HG03442 (cell line): ENCODE data around the gene ENDOG.
"Not testable (repeated sequence)": the region's sequence is repeated elsewhere in the genome, so short reads cannot be mapped to it uniquely, and the experiment has no call there.

Experiments used
- ATAC-seq: cut with Tn5 transposase; IDR thresholded peaks from one replicate; pipeline ENCODE4 v1.9.1; 2021; ENCODE audit warnings: mild to moderate bottlenecking, moderate library complexity; ENCODE audit not compliant: unreplicated experiment

ENDOG gene

DNA sequence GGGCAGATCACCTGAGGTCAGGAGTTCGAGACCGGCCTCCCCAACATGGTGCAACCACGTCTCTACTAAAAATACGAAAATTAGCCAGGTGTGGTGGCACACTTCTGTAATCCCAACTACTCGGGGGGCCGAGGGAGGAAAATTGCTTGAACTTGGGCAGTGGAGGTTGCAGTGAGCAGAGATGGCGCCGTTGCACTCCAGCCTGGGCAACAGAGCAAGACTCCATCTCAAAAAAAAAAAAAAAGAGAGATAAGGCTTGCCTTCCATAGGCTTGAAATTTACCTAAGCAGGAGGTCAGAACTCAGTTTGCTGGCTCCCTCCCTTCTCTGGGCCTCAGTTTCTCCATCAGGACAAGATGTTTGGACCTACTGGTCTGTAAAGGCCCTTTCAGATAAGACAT lies 10.0 kb downstream of the ENDOG start:
- ATAC-seq, result no peak

DNA sequence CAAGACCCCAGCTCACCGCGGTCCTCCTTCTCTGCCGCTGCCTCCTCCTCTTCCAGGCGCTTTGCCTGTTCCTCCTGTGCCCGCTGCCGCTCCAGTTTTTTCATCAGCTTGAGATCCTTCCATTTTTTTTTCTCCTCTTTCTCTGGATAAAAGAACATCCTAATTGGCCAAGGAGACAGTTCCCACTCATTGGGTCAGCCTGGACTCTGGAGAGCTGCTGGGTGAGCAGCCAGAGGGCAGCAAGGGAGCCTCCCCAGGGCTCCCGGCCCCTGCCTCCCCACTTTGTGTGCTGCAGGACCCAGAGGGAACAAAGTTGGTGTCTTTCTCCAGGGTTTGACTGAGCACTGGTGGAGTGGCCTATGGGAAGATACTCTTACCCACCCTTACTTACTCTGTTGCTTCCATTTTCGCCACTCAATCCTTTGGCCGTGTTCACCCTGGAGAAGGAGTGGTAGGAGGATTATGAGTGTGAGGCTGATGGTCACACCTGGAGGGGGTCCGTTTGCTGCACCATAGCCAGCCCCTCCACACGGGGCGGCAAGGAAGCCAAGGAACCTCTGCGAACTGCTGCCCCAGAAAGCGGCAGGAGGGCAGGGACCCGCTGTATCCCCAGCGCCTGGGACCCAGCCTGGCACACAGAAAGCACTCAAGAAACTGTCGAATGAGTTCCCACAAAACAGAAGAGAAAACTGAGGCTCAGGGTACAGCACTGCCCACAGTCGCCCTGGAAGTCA lies 10.6 kb downstream of the ENDOG start:
- ATAC-seq, result no peak

DNA sequence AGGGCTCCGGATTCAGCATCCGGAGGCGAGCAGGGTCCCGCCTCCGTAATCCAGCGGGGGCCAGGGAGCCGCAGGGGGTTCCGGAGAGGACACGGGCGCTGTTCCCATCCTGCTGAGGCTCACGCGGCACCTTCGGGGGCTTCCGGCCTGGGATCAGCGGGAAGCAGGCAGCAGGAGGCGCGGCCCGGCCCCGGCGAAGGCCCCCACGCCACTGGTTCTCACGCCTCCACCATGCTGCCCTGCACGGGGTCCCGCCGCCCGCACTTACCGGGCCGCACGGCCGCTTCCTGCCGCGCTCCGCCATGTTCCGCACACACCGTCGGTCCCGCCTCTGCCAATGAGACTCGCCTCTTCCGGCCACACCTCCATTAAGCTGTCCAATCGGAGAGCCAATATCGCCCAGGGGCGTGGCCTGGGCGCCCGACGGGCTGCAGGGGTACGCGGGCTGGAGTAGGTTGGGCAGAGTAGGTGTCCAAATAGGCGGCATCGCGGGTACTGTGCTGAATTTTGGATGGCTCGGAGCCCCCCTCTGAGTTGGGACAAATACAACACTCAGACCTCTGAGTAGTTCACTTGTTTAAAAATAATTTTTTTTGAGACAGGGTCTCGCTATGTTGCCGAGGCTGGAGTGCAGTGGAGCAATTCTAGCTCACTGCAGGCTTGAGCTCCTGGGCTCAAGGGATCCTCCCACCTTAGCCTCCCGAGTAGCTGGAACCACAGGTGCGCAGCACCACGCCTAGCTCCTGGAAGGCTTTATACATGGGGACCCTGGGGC lies 11.4 kb downstream of the ENDOG start, which contains the start of gene SPOUT1:
Gene SPOUT1 (minus strand): TSS at position 318 of the 775 bp plus-strand sequence. CDS start 14 bp downstream, at position 304.
- ATAC-seq, result peak; percentile 96

GRCh38 chr9:128833696-128834095 lies 15.4 kb downstream of the ENDOG start:
- ATAC-seq, result no peak

DNA sequence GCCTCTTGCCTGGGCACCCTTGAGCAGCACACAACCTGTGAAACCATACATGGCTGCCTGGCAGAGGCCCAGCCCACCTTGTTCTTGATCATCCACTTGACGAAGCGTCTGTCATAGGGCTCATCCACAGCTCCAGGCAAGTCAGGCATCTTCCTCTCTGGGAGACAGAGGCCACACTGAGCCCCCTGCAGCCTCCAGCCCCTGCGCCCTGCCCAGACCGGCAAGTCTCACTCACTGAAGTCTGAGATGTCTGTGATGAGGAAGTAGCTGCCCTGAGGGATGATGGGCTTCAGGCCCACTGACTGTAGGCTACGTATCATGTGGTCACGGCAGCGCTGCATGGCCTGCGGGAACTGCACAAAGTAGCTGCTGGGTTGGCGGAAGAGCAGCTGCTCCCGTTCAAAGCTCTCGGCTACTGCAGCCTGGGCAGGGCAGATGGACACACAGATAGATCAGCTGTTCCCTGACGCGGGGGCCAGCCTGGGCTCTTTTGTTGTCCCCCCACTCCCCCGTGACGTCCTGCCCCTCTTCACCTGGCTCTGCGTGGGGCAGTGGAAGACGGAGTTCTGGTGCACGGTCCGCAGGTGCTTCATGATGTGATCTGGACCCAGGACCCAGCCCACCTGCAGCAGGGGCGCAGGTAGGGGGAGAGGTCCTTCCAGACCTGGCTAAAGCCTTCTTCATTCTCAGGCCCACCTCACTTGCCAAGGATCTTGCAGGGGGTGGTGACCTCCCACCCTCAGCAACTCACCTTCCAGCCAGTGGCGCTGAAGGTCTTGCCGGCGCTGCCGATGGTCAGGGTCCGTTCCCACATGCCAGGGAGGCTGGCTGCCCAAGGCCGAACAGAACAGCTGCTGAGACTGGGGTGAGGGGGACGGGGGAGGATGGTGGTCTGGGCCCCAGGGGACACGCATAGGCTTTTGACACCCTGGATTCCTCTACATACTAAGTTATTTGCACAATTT lies 17.2 kb downstream of the ENDOG start:
- ATAC-seq, result no peak

DNA sequence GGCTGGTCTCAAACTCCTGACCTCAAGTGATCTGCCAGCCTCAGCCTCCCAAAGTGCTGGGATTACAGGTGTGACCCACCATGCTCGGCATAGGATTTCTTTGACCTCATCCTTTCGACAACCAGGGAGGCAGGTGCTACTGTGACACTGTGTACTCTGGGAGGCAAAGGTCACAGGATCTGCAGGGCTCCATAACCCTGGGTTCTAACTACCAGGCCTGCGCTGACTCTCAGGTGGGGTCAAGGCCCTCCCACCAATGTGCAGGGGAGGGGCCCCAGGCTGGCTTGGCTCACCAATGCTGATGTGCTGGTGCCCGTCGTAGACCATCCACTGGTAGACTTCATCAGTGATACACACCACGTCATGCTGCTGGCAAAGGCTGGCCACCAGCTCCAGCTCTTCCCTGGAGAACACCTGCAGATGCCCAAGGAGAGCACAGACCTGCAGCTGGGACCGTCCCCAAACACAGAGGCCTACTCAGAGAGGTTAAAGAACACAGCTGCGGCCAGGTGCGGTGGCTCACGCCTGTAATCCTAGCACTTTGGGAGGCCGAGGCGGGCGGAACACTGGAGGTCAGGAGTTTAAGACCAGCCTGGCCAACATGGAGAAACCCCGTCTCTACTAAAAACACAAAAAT lies 18.3 kb downstream of the ENDOG start:
- ATAC-seq, result no peak

GRCh38 chr9:128838338-128838737 lies 20.0 kb downstream of the ENDOG start:
- no peak for ATAC-seq

DNA sequence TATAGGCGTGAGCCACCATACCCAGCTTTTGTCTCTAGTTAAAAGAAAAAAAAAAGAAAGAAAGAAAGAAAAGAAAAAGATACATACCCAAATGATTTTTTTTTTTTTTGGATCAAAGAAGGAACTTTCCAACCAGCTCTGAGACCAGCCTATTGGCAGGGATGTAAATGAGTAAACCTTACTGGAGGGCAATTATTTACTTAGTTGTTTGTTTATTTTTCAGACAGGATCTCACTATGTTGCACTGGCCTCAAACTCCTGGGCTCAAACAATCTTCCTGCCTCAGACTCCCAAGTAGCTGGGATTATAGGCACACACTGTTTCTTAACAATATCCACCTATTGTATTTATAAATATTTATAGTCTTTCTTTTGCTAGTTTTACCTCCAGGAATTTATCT lies 22.2 kb downstream of the ENDOG start:
- no peak for ATAC-seq

DNA sequence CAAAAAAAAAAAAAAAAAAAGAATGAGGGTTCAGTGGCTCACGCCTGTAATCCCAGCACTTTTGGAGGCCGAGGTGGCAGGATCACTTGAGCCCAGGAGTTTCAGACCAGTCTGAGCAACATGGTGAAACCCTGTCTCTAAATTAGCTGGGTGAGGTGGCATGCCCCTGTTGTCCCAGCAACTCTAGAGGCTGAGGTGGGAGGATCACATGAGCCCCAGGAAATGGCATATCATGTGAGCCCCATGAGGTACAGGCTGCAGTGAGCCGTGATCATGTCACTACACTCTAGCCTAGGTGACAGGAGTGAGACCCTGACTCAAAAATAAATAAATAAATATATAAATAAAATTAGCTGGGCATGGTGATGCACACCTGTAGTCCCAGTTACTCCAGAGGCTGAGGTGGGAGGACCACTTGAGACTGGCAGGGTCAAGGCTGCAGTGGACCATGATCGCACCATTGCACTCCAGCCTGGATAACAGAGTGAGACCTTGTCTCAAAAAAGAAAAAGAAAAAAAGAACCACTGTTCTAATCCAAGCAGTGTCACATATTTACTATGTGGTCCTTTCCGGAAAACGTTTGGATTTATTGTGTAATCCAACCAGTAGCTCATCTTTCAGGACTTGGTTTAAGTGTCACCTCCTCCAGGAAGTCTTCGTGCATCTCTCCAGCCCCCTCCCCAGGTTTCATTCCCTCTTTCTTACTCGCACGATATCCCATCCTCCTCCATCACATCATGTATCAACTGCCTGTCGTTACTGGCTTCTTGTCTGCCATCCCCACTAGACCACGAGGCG lies 23.6 kb downstream of the ENDOG start:
- no peak for ATAC-seq

GRCh38 chr9:128843171-128843570 lies 24.9 kb downstream of the ENDOG start:
- ATAC-seq, result not testable (repeated sequence)

DNA sequence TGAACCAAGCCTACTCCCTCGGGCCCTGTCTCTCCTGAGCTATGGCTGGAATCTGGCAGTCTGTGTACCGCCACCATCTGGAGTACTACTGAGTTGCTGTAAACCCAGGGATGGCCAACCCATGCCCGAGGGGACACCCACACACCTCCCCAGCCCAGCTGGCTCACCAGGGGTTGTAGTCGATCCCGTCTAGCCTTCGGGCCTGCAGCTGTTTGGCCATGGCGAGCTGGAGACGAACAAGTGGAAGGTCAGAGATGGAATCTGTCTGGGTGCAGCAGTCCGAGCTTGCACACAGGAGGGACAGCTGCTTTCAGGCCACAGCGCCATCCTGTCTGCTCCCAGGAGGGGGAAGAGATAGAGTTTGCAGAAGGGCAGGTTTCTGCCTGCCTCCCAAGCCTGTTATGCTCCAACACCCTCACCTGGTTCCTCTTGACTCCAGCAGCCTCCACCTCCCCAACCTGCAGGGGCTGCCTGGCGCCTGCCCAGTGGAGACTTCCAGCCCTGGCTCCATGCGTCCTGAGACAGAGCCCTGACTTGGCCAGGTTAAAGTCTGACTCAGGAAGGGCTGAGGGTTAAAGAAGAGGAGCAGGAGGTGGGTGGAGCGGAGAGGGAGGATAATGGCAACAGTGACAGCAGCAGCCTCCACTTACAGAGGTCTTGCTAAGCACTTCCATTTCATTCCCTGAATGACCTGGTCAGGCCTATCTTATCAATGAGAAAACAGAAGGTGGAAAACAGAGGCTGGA lies 27.1 kb downstream of the ENDOG start:
- no peak for ATAC-seq

DNA sequence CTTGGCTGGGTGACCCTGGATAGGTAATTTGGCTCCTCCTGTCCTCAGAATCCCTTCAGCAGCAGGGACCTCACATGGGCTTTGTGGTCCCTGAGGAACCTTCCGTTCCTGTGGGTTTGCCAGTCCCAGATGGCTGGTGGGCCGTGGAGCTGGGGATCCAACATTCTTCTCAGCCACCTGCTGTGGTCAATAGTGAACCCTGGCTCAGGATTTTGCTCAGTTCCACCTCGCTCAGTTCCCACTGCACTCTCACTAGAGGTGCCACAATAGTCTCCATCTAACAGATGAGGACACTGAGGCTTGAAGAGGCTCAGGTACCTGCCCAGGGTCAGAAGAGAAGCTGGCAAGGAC lies 28.4 kb downstream of the ENDOG start:
- no peak for ATAC-seq

DNA sequence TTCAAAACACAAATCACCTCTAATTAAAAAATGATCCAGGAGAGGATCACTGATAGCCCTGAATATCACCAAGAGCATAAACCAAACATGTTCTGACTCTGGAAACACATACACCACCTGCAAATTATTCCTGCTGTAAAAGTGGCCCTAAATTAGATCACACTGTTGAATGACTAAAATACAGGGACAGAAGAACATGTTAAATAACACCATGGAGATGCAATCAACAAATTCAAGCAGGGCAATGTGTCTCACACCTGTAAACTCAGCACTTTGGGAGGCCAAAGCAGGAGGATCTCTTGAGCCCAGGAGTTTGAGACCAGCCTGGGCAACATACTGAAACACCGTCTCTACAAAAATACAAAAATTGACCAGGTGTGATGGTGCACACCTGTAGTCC lies 29.5 kb downstream of the ENDOG start:
- ATAC-seq, result no peak

DNA sequence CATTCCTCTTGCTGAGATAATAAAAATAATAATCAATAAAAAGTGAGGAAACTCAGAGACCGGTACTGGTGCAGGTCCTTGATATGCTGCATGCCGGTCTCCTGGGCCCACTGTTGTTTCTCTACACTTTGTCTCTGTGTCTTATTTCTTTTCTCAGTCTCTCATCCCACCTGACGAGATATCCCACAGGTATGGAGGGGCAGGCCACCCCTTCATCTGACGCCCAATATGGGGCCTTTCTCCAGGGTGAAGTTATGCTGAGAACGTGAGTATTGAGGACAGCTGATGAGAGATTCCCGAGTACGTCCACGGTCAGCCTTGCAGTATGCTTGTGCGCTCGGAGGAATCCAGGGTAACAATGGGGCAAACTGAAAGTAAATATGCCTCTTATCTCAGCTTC lies 32.7 kb downstream of the ENDOG start:
- ATAC-seq, result not testable (repeated sequence)

- ATAC-seq, result not testable (repeated sequence)
Observed at GRCh38 chr9:128851779-128852600, 33.7 kb downstream of the ENDOG start.

GRCh38 chr9:128852646-128853045 lies 34.3 kb downstream of the ENDOG start:
- ATAC-seq, result not testable (repeated sequence)

DNA sequence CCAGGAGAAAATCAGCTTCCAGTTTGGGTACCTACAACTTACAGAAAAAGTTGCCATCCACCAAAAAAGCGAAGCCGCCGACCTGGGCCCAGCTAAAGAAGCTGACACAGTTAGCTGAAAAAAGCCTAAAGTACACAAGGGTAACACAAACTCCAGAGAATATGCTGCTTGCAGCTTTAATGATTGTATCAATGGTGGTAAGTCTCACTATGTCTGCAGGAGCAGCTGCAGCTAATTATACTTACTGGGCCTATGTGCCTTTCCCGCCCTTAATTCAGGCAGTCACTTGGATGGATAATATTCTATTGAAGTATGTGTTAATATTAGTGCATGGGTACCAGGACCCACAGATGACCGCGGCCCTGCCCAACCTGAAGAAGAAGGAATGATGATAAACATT lies 36.2 kb downstream of the ENDOG start:
- ATAC-seq, result not testable (repeated sequence)

DNA sequence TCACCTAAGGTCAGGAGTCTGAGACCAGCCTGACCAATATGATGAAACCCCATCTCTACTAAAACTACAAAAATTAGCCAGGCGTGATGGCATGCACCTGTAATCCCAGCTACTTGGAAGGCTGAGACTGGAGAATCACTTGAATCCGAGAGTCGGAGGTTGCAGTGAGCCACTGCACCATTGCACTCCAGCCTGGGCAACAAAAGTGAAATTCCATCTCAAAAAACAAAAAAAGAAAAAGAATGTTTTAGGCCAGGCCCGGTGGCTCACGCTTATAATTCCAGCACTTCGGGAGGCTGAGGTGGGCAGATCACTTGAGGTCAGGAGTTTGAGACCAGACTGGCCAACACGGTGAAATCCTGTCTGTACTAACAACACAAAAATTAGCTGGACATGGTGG lies 40.2 kb downstream of the ENDOG start:
- ATAC-seq, result not testable (repeated sequence)
